IPS-20b (cell line): Measurements from ENCODE around the gene UGCG.
A peak's percentile ranks its signal among the peaks of the same experiment; 100 is the strongest.

Experiments used
- H3K27ac ChIP-seq: one replicate; pipeline ENCODE4 v1.5.1; 2013; ENCODE audit warnings: low read length
- H3K27me3 ChIP-seq: 2 replicates; pipeline ENCODE4 v1.6.1; 2013; ENCODE audit warnings: mild to moderate bottlenecking, low read length, inconsistent platforms; ENCODE audit not compliant: insufficient read depth
- H3K36me3 ChIP-seq: 2 replicates; pipeline ENCODE4 v1.6.1; 2013; ENCODE audit warnings: low read depth, mild to moderate bottlenecking, inconsistent platforms, low read length, moderate library complexity; ENCODE audit not compliant: insufficient read depth
- H3K4me1 ChIP-seq: 2 replicates; pipeline ENCODE4 v1.6.1; 2013; ENCODE audit warnings: mild to moderate bottlenecking, control low read depth, inconsistent platforms, low read length, moderate library complexity; ENCODE audit not compliant: insufficient read depth
- H3K4me3 ChIP-seq: 2 replicates; pipeline ENCODE4 v1.5.1; 2013; ENCODE audit warnings: mild to moderate bottlenecking, low read length, inconsistent platforms
- H3K9ac ChIP-seq: 2 replicates; pipeline ENCODE4 v1.6.1; 2013; ENCODE audit warnings: low read depth, mild to moderate bottlenecking, inconsistent platforms, low read length, moderate library complexity
- H3K9me3 ChIP-seq: 2 replicates; pipeline ENCODE4 v1.6.1; 2013; ENCODE audit warnings: mild to moderate bottlenecking, low read depth, low read length, inconsistent platforms; ENCODE audit not compliant: insufficient read depth

UGCG gene

GRCh38 chr9:111895996-111896941 lies at the start of gene UGCG:
UGCG (plus strand) TSS chr9:111896814; CDS start chr9:111897216, 402 bp downstream.
- no peaks in the 10 kb centered on the region for H3K27me3 ChIP-seq
- H3K9me3 ChIP-seq: no peaks in the 10 kb centered on the region
- peak within 1 kb of the TSS; percentile 97 for H3K4me3 ChIP-seq
- peak within 1 kb of the TSS; percentile 23 for H3K27ac ChIP-seq
- H3K9ac ChIP-seq: peak within 1 kb of the TSS; percentile 80
- H3K4me1 ChIP-seq: 0 out of 2 replicates have a peak, but pooled peaks cover 8% of the 10 kb centered on the region
- H3K36me3 ChIP-seq: no peaks in the 10 kb centered on the region

- H3K27ac ChIP-seq: no peak overlapping the region
- no peaks in the 10 kb centered on the region for H3K4me1 ChIP-seq
- no peak overlapping the region for H3K4me3 ChIP-seq
- H3K27me3 ChIP-seq: no peaks in the 10 kb centered on the region
- H3K9ac ChIP-seq: no peak overlapping the region
- H3K36me3 ChIP-seq: no peaks in the 10 kb centered on the region
- no peaks in the 10 kb centered on the region for H3K9me3 ChIP-seq
Observed at GRCh38 chr9:111851553-111851952, 45.1 kb upstream of the UGCG start.

GRCh38 chr9:111852291-111852690 lies 44.3 kb upstream of the UGCG start:
- Histone ChIP-seq H3K4me3 (no peak overlapping the region), H3K36me3 (no peaks in the 10 kb centered on the region), H3K4me1 (no peaks in the 10 kb centered on the region), H3K27me3 (no peaks in the 10 kb centered on the region), H3K9ac (no peak overlapping the region), H3K27ac (no peak overlapping the region), H3K9me3 (no peaks in the 10 kb centered on the region)

GRCh38 chr9:111853450-111853827 lies 43.2 kb upstream of the UGCG start:
- Histone ChIP-seq H3K27me3 (no peaks in the 10 kb centered on the region), H3K27ac (no peak overlapping the region), H3K4me1 (no peaks in the 10 kb centered on the region), H3K36me3 (no peaks in the 10 kb centered on the region), H3K4me3 (no peak overlapping the region), H3K9me3 (no peaks in the 10 kb centered on the region), H3K9ac (no peak overlapping the region)

GRCh38 chr9:111854799-111855198 lies 41.8 kb upstream of the UGCG start:
- Histone ChIP-seq H3K4me1 (no peaks in the 10 kb centered on the region), H3K27ac (no peak overlapping the region), H3K9me3 (no peaks in the 10 kb centered on the region), H3K36me3 (no peaks in the 10 kb centered on the region), H3K4me3 (no peak overlapping the region), H3K9ac (no peak overlapping the region), H3K27me3 (no peaks in the 10 kb centered on the region)

- Histone ChIP-seq H3K27ac (no peak overlapping the region), H3K9me3 (no peaks in the 10 kb centered on the region), H3K4me3 (no peak overlapping the region), H3K9ac (no peak overlapping the region), H3K27me3 (no peaks in the 10 kb centered on the region), H3K4me1 (no peaks in the 10 kb centered on the region), H3K36me3 (no peaks in the 10 kb centered on the region)
Observed at GRCh38 chr9:111857555-111858211, 38.9 kb upstream of the UGCG start.

- H3K27me3 ChIP-seq: no peaks in the 10 kb centered on the region
- H3K27ac ChIP-seq: no peak overlapping the region
- H3K4me3 ChIP-seq: no peak overlapping the region
- no peak overlapping the region for H3K9ac ChIP-seq
- H3K36me3 ChIP-seq: no peaks in the 10 kb centered on the region
- H3K9me3 ChIP-seq: no peaks in the 10 kb centered on the region
- no peaks in the 10 kb centered on the region for H3K4me1 ChIP-seq
Observed at GRCh38 chr9:111860443-111860842, 36.2 kb upstream of the UGCG start.

- Histone ChIP-seq H3K36me3 (no peaks in the 10 kb centered on the region), H3K9ac (no peak overlapping the region), H3K27me3 (no peaks in the 10 kb centered on the region), H3K9me3 (no peaks in the 10 kb centered on the region), H3K4me1 (peaks cover under 1% of the 10 kb centered on the region; the same call in 1 of the 2 replicates), H3K27ac (no peak overlapping the region), H3K4me3 (no peak overlapping the region)
Observed at GRCh38 chr9:111863636-111864035, 33.0 kb upstream of the UGCG start.

GRCh38 chr9:111866976-111867375 lies 29.6 kb upstream of the UGCG start:
- H3K27ac ChIP-seq: no peak overlapping the region
- H3K27me3 ChIP-seq: no peaks in the 10 kb centered on the region
- no peaks in the 10 kb centered on the region for H3K9me3 ChIP-seq
- H3K36me3 ChIP-seq: no peaks in the 10 kb centered on the region
- H3K4me1 ChIP-seq: peaks cover 2% of the 10 kb centered on the region; the same call in 1 of the 2 replicates
- no peak overlapping the region for H3K4me3 ChIP-seq
- H3K9ac ChIP-seq: no peak overlapping the region

- no peaks in the 10 kb centered on the region for H3K36me3 ChIP-seq
- H3K9ac ChIP-seq: no peak overlapping the region
- no peak overlapping the region for H3K27ac ChIP-seq
- H3K4me1 ChIP-seq: peaks cover 2% of the 10 kb centered on the region; the same call in 1 of the 2 replicates
- no peak overlapping the region for H3K4me3 ChIP-seq
- no peaks in the 10 kb centered on the region for H3K27me3 ChIP-seq
- no peaks in the 10 kb centered on the region for H3K9me3 ChIP-seq
Observed at GRCh38 chr9:111868475-111868874, 28.1 kb upstream of the UGCG start.

- H3K36me3 ChIP-seq: no peaks in the 10 kb centered on the region
- no peak overlapping the region for H3K27ac ChIP-seq
- H3K4me3 ChIP-seq: no peak overlapping the region
- no peak overlapping the region for H3K9ac ChIP-seq
- no peaks in the 10 kb centered on the region for H3K27me3 ChIP-seq
- H3K9me3 ChIP-seq: no peaks in the 10 kb centered on the region
- peaks cover 2% of the 10 kb centered on the region; the same call in 1 of the 2 replicates for H3K4me1 ChIP-seq
Observed at GRCh38 chr9:111870774-111871498, 25.7 kb upstream of the UGCG start.
